HG03064 (cell line): ENCODE data around the gene TRIOBP.

Source experiments
- ATAC-seq: cut with Tn5 transposase; IDR thresholded peaks from one replicate; pipeline ENCODE4 v1.9.1; 2021; ENCODE audit warnings: low read depth; ENCODE audit not compliant: unreplicated experiment

TRIOBP gene

DNA sequence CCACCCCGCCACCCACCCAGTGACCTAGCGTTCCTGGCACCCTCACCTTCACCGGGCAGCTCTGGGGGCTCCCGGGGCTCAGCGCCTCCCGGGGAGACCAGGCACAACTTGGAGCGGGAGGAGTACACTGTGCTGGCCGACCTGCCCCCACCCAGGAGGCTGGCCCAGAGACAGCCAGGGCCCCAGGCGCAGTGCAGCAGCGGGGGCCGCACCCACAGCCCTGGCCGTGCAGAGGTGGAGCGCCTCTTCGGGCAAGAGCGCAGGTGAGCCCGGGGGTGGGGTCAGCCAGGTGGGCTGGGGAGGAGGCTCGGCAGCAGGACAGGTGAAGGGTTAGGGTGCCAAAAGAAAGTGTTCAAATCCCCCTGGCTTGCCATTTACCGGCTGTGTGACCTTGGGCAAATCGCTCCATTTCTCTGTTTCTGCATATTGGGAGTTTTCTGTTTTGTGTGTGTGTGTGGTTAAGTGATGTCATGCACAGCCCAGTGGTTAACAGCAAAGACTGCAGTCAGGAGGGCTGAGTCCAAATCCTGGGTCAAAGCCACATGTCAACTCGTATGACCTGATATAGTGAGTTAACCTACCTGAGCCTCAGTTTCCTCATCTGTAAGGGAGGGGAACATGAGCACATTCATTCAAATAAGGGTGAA lies 29.5 kb downstream of the TRIOBP start:
- no peak for ATAC-seq

DNA sequence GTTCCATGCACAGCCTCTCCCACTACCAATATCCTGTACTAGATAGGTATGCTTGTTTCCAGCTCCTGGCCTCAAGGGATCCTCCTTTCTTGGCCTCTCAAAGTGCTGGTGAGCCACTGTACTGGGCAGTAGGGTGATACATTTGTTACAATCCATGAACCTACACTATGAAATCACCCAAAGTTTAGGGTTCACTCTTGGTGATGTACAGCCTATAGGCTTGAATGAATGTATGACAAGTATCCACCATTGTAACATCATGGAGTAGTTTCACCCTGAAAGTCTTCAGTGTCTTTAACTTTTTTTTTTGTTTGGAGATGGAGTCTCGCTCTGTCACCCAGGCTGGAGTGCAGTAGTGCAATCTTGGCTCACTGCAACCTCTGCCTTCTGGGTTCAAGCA lies 31.8 kb downstream of the TRIOBP start:
- no peak for ATAC-seq

- no peak for ATAC-seq
These were observed 35.1 kb downstream of the TRIOBP start for GRCh38 chr22:37731804-37732471.

DNA sequence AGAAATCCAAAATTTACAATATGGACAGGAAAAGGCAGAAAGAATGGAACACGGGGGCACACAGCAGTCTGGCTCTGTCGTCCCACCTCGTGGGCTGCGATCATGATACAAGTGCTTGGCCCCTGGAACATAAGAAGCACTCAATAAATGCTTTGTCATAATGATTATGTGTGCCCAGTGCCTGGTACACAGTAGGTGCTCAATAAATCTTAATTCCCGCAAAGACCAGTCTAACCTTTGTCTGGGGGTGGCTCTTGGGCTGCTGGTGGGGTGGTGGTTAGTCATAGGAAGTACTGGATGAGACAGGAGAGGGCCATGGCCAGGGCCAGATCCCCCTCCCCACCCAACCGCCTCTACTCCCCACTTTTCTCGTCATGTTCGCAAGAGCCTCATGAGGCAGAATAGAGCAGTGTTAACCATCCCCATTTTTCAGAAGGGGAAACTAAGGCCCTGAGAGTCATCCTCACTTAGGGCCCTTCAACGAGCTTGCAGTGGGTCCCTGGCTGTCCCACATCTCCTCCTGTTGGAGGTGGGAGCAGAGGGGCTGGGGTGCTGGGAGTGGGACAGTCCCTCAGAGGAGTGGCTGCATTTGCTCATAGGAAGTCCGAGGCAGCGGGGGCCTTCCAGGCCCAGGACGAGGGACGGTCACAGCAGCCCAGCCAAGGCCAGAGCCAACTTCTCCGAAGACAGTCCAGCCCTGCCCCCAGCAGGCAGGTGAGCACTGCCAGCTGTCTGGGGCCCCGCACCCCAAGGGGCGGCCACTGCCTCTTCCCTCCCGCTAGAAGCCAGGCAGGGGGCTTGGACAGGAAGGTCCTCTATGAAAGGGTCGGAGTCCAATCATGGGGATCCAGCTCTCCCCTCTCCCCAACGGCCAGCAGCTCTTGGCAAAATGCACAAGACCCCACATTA lies 36.1 kb downstream of the TRIOBP start:
- ATAC-seq, result no peak

DNA sequence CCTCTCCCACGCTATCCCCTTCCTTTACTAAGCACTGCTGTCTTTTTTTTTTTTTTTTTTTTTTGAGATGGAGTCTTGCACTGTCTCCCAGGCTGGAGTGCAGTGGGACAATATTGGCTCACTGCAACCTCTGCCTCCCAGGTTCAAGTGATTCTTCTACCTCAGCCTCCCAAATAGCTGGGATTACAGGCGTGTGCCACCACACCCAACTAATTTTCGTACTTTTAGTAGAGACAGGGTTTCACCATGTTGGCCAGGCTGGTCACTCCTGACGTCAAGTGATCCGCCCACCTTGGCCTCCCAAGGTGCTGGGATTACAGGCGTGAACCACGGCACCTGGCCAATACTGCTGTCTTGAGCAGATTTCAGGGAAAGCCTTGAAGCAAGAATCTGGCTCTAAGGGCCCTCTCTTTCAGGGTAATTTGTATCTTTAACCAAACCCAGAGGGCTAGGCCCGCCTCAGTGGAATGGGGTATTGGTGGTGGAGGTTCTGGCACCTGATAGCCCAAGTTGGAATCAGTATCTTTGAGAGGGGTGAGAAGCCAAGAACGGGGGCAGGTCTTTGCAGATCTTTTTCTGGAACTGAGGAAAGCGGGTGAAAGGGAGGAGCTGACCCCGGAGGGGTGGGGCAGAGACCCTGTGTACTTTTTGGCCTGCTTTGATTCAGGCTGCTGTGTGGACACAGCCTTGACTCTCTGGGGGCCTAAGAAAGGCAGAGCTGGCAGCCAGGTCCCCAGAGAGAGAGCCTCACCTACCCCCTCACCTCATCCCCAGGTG lies 37.0 kb downstream of the TRIOBP start:
- no peak for ATAC-seq

DNA sequence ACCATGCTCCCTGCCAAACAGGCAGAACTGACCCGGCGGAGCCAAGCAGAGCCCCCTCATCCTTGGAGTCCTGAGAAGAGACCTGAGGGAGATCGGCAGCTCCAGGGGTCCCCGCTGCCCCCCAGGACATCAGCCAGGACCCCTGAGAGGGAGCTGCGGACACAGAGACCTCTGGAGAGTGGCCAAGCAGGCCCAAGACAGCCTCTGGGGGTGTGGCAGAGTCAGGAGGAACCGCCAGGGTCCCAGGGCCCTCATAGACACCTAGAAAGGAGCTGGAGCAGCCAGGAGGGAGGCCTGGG lies 37.5 kb downstream of the TRIOBP start:
- no peak for ATAC-seq

DNA sequence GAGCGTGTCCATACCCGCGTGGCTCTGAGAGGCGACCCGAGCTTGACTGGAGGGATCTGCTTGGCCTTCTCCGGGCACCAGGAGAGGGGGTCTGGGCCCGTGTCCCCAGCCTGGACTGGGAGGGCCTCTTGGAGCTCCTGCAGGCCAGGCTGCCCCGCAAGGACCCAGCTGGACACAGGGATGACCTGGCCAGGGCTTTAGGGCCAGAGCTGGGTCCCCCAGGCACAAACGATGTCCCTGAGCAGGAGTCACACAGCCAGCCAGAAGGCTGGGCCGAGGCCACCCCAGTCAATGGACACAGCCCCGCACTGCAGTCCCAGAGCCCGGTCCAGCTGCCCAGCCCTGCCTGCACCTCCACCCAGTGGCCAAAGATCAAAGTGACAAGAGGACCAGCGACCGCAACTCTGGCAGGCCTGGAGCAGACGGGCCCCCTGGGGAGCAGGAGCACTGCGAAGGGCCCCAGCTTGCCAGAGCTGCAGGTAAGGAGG lies 38.2 kb downstream of the TRIOBP start:
- no peak for ATAC-seq

GRCh38 chr22:37739035-37739434 lies 42.2 kb downstream of the TRIOBP start:
- ATAC-seq, result no peak

- no peak for ATAC-seq
These were observed 42.8 kb downstream of the TRIOBP start for GRCh38 chr22:37739611-37740049.

DNA sequence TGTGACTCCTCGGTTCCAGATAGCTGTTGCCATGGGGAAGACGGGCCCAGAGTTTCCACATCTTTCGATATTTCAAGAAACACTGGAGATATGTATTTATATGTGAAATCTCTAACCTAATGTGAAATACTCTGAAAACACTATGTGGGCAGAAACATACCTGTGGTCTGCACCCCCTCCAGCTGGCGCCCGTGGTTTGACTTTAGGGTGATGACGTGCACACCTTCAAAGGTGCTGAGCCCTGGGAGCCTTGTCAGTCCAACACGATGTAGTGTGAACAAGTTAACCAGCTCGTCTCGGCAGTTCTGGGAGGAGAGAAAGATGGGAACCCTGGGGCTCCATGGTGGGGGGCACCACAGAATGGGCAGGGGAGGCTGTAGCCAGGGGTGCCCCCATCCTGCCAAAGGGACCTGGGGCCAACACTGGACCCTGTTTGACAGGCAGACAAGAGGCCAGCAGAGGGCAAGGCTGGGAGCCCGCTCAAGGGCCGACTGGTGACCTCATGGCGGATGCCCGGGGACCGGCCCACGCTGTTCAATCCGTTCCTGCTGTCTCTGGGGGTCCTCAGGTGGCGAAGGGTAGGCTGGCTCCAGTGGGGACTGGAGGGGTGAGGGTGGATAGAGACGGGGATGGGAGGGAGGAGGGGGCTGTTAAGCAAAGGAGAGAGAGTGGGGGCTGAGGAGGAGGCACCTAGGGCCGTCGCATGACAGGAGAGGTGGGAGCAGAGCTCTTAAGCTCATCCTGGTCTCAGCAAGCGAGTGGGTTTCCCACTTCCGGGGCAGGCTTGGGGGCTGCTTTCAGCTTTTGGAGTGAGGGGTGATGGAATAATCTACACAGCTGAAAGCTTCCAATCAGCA lies 43.8 kb downstream of the TRIOBP start:
- ATAC-seq, result no peak

DNA sequence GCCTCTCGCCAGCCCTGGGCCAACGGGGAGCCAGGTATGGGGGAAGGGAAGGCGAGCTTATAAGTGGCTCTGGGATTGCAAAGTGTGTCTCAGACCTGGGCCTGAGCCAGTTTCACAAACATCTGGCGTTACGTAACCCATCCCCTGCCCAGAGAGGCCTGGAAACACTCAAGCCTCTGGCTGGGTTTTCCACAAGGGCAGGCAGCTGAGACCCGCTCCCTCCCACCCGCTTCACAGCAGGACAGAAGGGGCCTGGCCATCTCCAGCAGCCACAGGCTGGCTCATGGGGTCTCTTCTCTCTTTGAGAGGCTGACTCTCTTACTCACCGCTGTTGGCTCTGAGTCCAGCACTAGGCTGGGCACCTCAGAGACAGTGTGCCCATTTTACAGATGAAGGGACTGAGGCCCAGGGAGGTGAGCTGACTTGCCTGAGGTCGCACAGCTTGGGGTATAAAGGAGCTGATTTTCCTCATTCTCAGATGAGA lies 44.5 kb downstream of the TRIOBP start:
- no peak for ATAC-seq

GRCh38 chr22:37742376-37743171 lies 45.7 kb downstream of the TRIOBP start:
- no peak for ATAC-seq

DNA sequence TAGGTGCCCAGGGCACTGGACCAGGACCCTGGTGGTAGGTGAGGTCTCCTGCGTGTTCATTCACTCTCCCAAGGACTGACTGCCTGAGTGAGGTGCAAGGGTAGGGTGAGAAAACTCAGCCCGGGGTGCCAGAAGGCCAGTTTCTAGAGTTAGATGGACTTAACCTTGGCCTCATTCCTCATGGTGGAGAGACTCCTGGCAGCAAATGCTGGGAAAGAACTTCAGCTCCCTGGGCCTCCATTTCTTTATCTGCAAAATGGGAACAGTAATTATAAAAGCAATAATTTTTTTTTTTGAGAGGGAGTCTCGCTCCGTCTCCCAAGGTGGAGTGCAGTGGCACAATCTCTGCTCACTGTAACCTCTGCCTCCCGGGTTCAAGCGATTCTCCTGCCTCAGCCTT lies 47.7 kb downstream of the TRIOBP start:
- ATAC-seq, result no peak

DNA sequence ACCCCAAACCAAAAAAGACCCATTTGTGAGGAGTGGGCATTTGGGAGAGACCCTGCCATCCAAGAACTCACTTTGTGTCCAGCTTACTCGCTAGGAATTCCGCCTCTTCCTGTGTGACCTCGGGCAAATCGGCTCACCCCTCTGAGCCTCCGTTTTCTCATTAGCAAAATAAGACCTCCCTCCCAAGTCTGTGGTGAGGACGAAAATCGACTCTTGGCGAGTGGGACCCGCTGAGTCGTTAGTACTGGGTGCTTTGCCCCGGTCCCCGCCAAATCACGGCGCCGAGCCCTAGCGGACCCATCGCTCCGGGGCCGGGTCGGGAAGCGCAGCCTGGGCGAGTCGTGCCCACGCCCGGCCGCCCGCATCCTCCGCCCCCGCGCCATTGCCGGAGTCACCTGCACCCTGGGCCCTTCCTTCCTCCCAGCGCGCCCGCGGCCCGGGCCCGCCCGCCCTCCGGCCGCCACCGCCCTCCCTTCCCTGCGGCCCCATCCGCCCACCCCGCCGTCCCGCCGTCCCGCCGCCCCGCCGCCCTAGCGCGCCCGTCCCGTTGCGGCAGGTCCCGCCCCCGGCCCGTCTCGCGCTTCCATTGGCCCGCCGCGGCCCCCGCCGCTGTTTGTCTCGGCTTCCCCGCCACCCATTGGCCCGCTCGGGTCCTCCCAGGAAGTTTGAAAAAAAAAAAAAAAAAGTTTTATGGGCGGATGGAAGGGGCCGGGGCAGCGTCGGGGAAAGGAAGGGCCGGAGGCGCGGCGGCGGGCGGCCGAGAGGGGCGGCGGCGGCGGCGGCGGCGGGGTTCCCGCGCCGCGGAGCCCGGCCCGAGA lies 48.9 kb downstream of the TRIOBP start:
- peak; percentile 48 for ATAC-seq

GRCh38 chr22:37746366-37747079 lies 49.7 kb downstream of the TRIOBP start:
- ATAC-seq, result peak; percentile 23

DNA sequence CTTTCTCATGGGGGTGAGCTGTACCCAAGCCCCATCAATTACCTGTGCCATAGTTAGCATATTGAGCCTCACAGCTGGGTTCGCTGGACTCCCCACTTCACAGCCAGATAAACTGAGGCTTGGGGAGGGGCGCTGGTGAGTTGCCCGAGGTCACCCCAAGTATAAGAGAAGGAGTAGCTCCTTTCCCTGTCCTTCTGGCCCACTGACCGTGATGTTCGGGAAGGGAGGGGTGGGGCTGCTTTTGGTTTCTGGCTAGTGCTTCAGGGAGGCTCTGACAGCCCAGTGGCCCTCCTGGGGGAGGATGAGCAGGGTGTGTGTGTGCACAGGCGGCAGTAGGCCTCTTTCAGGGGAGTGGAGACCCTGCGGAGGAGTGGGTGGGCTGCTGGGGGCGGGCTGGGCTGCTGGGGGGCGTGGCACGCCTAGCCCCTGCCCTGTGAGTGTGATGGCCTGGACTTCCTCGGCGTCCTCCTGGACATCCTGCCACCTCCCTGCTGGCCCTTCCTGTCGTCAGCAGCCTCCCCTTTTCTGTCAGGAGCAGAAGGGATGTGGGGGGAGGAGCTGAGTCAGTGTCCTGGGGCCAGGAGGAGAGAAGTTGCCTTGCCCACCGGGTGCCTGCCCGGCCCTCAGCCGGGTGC lies 50.3 kb downstream of the TRIOBP start:
- no peak for ATAC-seq

- ATAC-seq, result no peak
These were observed 50.9 kb downstream of the TRIOBP start for GRCh38 chr22:37747715-37748100.
